Measurements from ENCODE around the gene TNFRSF13B.
"Not testable (repeated sequence)": the region's sequence is repeated elsewhere in the genome, so short reads cannot be mapped to it uniquely, and the experiment has no call there.

The TNFRSF13B gene

GRCh38 chr17:16903070-16903469 is 68.8 kb downstream of the TNFRSF13B start:
- DNase-seq: not testable (repeated sequence)

- DNase-seq: no peak
Measured at GRCh38 chr17:16900288-16900882, 71.5 kb downstream of the TNFRSF13B start.

- not testable (repeated sequence) for DNase-seq
Measured at GRCh38 chr17:16897211-16897896, 74.6 kb downstream of the TNFRSF13B start.

GRCh38 chr17:16896235-16896634 is 75.7 kb downstream of the TNFRSF13B start:
- not testable (repeated sequence) for DNase-seq

GRCh38 chr17:16893527-16893926 is 78.4 kb downstream of the TNFRSF13B start:
- DNase-seq: not testable (repeated sequence)

GRCh38 chr17:16892876-16893454 is 79.0 kb downstream of the TNFRSF13B start:
- DNase-seq: not testable (repeated sequence)

- DNase-seq: no peak
Measured at GRCh38 chr17:16889088-16889465, 82.8 kb downstream of the TNFRSF13B start.

Measured in NCI-H526 treated with DMSO at 0.1 percent for 48 hours (cell line).